HG03025 (cell line): ENCODE results near the gene ACY1.
"Not testable (repeated sequence)": the region's sequence is repeated elsewhere in the genome, so short reads cannot be mapped to it uniquely, and the experiment has no call there.

ENCODE experiments used
- ATAC-seq: cut with Tn5 transposase; IDR thresholded peaks from one replicate; pipeline ENCODE4 v1.9.1; 2021; ENCODE audit warnings: mild to moderate bottlenecking, moderate library complexity; ENCODE audit not compliant: unreplicated experiment, low FRiP score

The ACY1 gene

DNA sequence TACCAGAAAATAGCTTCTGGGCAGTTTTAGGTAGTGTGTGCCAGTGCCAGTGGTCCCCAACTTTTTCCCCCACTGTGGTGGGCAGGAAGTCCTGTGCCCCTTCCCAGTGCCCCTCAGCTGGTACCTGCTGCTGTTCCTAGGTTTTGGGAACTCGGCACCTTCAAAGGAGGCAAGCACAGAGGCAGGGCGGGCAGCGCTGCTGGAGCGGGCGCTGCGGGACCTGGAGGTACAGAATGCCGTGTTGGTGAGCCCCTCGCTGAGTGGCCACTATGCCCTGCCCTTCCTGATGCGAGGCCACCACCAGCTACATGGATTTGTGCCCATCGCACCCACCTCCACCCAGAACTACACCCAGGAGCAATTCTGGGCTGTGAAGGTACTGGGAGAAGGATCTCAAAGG, 3.1 kb upstream of the ACY1 start:
- no peak for ATAC-seq

DNA sequence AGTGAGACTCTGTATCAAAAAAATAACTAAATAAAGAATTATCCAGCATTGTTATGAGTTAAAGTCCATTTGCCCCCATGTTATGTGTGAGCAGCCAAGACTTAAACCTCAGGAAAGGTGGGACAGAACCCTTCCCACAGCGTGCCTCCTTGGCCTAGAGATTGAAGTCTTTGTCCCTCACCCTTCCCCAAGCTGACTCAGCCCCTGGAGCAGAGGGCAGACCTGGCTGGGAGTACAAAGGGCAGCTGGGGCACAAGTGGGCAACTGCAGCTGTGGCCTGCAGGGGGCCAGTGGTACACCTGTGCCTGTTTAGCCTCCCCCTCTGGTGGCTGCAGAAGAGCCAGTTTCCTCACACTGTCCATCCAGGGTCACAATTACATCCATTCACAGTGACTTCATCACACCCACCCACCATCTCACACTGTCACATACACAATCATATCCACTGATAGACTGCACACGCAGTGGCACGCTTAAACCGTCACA, 940 bp upstream of the ACY1 start:
- ATAC-seq: peak; percentile 34

DNA sequence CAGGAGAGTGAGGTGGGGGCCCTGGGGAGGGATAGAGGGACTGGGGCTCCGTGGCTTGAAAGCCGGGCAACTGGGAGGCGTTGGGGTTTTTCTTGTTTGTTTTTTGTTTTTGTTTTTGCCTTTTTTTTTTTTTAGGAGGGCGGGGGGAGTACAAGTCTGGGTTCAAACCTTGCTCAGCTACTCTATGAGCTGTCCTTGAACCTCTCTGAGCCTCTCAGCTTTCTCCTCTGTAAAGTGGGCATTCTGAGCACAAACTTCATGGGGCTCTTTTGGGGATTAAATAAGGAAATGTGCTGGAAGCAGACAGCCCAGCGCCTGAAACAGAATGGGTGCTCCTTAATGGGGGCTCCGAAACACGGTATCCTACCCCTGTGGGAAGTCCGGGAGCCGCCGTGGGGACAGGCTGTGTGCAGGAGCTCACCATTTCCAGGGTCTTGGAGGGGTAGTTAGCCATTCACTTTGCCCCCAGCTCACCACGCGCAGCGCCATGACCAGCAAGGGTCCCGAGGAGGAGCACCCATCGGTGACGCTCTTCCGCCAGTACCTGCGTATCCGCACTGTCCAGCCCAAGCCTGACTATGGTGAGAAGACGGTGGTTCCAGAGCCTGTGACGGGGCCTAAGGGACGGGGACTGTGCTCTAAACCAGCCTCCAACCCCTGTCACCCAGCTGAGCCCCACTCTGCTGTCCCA, 388 bp downstream of the ACY1 start:
- ATAC-seq: no peak

- ATAC-seq: no peak
Observed at GRCh38 chr3:51984269-51984647, 923 bp downstream of the ACY1 start.

DNA sequence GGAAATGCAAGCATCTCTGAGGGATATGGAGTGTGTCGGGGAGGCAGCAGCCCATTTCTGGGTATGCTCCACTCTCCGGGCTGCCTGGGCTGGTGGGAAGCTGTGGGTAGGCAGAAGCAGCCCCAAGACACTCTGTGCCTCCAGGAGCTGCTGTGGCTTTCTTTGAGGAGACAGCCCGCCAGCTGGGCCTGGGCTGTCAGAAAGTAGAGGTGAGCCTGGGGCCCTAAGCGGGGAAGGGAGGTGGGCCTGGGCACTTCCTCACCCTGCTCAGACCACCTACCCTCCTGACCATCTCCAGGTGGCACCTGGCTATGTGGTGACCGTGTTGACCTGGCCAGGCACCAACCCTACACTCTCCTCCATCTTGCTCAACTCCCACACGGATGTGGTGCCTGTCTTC, 1.7 kb downstream of the ACY1 start:
- no peak for ATAC-seq

DNA sequence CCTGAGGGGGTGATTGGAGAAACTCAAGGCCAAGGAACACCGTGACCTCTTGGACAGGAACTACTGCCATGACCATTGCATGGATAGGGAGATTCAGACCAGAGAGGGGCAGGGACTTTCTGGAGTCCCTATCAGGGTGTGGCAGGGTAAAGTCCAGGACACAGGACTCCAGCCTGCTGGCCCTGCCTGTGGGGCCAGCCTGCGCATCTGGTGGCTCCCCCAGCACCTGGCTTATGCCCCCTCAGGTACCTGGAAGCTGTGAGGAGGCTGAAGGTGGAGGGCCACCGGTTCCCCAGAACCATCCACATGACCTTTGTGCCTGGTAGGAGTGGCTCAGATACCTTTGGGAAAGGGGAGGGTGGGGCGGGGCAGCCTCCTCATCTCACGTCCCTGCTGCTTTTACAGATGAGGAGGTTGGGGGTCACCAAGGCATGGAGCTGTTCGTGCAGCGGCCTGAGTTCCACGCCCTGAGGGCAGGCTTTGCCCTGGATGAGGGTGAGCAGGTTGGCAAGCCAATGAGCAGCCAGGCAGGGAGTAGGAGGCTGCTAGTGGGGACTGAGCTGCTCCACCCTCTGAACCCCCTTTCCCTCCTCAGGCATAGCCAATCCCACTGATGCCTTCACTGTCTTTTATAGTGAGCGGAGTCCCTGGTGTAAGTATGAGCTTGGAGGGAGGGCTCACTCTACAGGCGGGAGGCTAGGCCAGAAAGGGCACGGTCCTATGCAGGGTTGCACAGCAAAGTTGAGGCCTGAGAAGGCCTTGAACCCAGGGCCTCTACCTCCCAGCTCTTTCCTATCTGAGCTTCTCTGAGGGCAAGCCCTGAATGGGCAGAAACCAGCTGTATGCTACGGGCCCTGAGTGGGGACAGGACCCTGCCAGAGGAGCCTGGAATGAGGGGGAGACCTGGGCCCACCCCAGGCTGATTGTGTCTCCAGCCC, 2.9 kb downstream of the ACY1 start:
- no peak for ATAC-seq

DNA sequence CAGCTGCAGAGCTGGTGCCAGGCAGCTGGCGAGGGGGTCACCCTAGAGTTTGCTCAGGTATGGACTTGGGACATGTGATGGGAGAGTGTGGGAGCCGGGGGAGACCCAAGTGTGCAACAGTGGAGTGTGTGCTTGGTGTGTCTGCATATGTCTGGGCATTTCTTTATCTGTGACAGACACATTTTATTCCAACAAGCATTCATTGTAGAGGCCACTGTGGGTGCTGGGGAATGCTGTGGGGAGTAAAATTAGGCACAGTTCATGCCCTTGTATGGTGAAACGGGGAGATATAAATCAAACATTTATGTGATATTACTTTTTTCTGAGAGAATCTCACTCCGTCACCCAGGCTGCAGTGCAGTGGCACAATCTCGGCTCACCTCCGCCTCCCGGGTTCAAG, 4.2 kb downstream of the ACY1 start:
- no peak for ATAC-seq

- no peak for ATAC-seq
Observed at GRCh38 chr3:51988286-51989146, 5.2 kb downstream of the ACY1 start.

DNA sequence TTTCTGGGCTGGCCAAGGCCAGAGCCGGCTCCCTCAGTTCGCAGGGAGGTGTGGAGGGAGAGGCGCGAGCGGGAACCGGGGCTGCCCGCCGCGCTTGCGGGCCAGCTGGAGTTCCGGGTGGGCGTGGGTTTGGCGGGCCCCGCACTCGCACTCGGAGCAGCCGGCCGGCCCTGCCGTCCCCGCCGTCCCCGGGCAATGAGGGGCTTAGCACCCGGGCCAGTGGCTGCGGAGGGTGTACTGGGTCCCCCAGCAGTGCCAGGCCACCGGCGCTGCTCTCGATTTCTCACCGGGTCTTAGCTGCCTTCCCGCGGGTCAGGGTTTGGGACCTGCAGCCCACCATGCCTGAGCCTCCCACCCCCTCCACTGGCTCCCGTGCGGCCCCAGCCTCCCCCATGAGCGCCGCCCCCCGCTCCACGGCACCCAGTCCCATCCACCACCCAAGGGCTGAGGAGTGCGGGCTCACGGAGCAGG, 7.2 kb downstream of the ACY1 start:
- ATAC-seq: not testable (repeated sequence)

DNA sequence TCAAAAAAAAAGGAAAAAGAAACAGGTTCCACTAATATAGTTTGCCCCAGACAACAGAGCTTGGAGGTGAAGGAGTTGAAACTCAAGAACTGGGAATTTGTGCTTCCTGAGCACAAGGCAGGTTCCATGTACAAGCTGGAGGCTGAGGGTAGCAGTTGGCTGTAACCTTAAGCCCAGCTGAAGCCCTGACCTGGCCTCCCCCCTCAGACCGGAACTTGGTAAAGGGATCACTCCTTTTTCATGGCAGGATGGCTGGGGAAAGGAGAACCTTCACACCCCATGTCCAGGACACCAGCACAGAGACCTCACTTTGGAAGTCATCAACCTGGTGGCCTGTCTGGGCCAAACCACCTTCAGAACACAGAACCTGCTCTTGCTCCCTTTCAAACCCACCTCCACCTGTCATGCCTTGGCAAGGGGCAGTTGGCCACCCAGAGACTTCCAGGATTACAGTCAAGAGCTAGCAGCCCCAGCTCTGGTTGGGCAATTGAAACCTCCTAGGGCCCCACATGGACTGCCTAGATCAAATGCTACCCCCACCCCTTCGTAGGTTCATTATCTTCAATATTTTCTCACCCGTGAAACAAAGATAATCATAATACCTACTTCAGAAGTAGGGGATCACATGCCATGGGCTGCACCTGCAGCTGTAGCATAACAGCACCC, 8.8 kb downstream of the ACY1 start:
- no peak for ATAC-seq

DNA sequence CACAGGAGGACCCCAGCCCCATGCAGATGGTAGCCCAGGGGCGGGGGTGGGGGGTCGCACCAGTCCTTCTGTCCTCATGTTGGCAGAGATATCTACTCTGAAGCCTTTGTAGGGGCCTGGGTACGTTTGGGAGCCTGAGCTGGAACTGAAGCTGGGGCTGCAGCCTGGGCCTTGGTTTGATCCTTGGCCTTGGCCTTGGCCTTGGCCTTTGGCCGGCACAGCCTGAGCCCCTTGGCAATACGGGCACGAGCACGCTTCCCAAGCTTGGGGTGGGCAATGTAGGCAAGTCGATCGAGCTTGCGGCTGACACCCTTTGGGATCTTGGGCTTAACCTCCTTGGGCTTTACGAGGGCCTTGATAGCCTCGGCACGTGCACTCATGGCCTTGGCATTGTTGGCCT, 10.3 kb downstream of the ACY1 start:
- not testable (repeated sequence) for ATAC-seq

DNA sequence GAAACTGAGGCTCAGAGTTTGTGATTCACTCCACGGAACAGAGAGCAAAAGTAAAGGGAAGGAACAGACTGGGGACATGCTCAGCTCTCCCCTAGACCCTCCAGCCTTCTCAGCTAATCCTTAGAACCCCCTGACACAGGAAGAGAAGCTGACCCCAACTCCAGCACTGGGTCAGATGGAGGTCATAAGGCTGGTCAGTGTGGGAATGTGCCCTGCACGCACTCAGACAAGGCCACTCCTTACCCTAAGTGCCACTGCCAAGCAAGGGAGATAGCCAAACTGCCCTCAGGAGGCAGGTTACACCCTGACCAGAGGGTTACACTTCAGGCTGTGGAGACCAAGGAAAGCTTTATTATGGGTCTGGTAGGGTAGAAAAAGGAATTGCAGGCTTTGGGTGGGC, 11.2 kb downstream of the ACY1 start:
- no peak for ATAC-seq

DNA sequence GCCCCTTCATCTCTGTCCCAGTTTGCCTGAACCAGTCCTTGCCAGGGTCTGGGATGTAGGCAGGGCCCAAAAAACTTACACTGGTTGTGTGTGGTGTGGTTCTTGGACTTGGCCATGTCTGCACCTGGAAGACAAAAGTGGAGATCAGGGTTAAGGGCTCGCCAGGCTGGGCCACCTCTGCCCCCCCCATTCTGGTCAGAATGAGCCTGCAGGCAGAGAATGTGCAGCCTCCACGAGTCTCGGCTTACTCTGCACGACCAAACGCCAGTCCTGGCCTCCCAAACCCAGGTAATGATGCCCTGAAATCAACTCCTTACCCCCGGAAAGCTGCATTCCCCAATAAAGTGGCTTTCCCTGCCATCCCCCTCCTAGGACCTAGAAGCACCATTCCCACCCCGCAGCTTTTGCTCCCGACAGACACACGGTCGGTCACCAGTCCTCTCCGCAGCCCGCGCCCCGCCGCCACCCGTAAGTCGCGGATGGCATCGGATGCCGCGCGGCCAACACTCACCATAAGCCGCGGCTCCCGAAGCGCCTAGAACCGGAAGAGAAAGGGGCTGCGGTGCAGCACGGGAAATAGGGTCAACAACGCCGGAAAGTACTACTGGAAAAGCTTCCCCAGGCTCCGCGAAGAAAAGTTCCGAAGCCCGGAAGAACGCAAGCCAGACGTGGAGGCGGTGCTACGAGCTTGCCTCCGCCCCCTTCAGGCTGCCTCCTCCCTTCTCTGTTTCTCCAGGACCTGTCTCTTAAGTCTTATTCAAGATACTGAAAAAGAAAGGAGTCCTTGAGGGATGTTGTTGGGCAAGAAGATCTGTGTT, 12.2 kb downstream of the ACY1 start, which contains the start of gene RPL29:
Gene RPL29, minus strand, starts transcription at position 550 of the 818 bp plus-strand sequence. Its CDS starts 434 bp downstream, at position 116.
- ATAC-seq: peak; percentile 73

DNA sequence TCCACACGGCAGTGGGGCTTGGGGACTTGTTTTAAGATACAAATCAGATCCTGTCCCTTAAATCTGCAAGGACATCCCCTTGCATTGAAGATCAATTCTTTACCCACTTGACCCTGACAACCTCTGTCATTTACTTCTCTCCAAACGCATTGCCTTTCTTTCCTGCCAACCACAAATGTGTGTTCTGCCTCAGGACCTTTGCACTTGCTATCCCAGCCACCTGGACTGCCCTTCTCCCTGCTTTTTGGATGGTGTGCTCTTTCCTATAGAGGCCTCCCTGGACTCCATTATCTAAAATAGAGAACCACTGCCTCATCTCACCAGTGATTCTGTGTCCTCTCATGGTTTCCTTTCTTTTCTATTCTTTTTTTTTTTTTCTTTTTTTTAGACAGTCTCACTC, 13.8 kb downstream of the ACY1 start:
- ATAC-seq: no peak

GRCh38 chr3:51997935-51998596, 14.7 kb downstream of the ACY1 start:
- no peak for ATAC-seq

DNA sequence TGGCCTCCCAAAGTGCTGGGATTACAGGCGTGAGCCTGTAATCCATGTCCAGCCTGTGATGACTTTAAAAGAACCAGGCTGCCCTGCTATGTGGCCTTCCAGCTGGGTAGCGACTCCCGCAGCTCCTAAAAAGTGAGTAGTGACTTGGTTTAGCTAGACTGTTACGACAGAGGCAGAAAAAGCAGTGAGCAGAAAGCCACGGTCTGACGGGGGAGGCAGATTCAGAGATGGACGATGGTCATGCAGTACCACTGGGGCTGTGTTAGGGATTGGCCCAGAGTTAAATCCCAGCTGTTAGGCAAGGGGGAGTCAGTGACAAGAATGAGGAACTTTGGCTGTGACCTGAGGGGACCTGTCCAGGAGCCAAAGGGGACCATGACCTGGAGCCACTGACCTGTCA, 15.4 kb downstream of the ACY1 start:
- no peak for ATAC-seq

DNA sequence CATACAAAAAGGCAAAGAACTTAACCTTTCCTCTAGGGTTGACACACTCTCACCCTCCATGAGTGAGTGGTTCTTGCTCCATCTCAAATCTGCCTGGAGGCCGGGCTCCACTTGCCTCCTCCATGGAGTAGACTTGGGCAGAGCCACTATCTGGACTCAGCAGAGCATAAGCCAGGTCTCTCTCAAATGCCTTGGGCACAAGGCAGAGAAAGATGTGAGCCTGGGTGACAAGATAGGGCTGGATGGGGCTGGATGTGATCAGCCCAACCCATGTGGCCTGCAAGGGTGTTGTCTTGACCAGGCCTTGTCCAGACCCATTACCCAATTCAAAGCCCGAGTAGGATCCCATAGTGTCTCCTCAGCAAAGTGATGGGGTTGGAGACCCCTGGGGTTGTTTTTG, 16.5 kb downstream of the ACY1 start:
- no peak for ATAC-seq

DNA sequence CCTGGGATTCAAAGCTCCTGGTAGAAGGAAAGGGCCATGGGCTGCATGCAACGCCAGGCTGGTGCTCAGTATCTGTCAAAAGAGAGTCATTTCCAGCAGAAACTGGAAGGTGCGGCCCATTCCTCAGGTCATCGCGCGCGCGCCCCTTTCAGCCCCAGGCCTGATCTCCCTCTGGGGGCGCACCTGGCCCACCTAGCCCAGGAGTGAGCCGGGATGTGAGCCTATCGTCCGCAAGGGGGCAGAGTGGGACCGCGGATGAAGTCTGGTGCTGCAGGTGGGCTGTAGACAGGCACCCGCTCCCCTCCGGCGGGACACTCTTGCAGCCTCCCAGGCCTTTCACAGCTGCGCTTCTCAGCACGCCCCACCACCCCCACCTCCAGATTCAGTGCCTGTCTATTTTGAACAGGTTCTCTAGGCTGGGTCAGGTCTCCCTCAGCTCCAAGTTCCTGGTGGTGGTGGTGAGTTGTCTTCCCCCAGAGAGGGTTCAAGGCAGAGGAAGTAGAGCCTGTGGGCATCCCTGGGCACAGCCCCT, 18.2 kb downstream of the ACY1 start:
- no peak for ATAC-seq
